GM12878 (cell line): ENCODE measurements around the gene COL5A3. TPM values are rescaled to one million over a fixed set of nuclear protein-coding genes. Genes with fewer than 3 reads are reported as not detected.

Experiments
- ATAC-seq: fragments of 200-7000 bp; cut with Tn5 transposase; 3 replicates; pipeline ENCODE4 v1.9.1; 2020; ENCODE audit warnings: mild to moderate bottlenecking, moderate library complexity
- BruUV-seq: library from RNA; stranded (reverse); fragments of 400-500 nt; replicated peaks from 2 replicates; lab custom pipeline; 2021; lab: Mats Ljungman, UMichigan
- CTCF ChIA-PET: fragments of 300-600 bp; sonication (Branson Sonifier 250); formaldehyde crosslinking; extraction: SDS; loops from one replicate; lab custom pipeline; 2021; ENCODE audit warnings: inconsistent platforms; lab: Yijun Ruan, JAX
- POLR2A ChIA-PET: fragments of 350-600 bp; formaldehyde crosslinking; extraction: SDS; loops from one replicate; lab custom pipeline; 2021; ENCODE audit warnings: inconsistent platforms; lab: Charles Lee
- RAD21 ChIA-PET: fragments of 300-600 bp; sonication (Branson Sonifier 250); formaldehyde crosslinking; loops from one replicate; lab custom pipeline; 2023; ENCODE audit warnings: antibody characterized with exemption; ENCODE audit not compliant: unreplicated experiment; lab: Charles Lee
- SMC1A ChIA-PET: fragments of 300-600 bp; sonication (Branson Sonifier 250); formaldehyde crosslinking; loops from one replicate; lab custom pipeline; 2023; ENCODE audit not compliant: unreplicated experiment, uncharacterized antibody; lab: Charles Lee
- DNase-seq: peaks from one replicate; pipeline ENCODE4 v3.0.0-alpha.2; 2011; ENCODE audit warnings: low read depth, low spot score
- FAIRE-seq: peaks from 3 replicates; lab custom pipeline; 2011; peaks lifted over from hg19 to GRCh38; lab: Jason Lieb, UNC
- H2AFZ ChIP-seq: 2 replicates; pipeline ENCODE4 v1.6.0; 2011; ENCODE audit warnings: low read depth, low read length, control low read depth; ENCODE audit not compliant: control insufficient read depth
- H3K27ac ChIP-seq: 2 replicates; pipeline ENCODE4 v1.5.1; 2011; ENCODE audit warnings: control low read depth; ENCODE audit not compliant: control insufficient read depth, insufficient read depth
- H3K27me3 ChIP-seq, 2 experiments: replicated peaks in 1 of 2; 2 replicates each; pipeline versions ENCODE4 v1.6.0 to v1.6.1; 2011; ENCODE audit warnings: low read length in 1 of 2; ENCODE audit not compliant: control insufficient read depth in 2 of 2, insufficient read depth in 2 of 2
- H3K36me3 ChIP-seq, 2 experiments: 2 replicates each; pipeline ENCODE4 v1.5.1; 2011; ENCODE audit warnings: low read length in 1 of 2; ENCODE audit not compliant: control insufficient read depth in 2 of 2, insufficient read depth in 2 of 2
- H3K4me1 ChIP-seq: 2 replicates; pipeline ENCODE4 v1.6.1; 2011; ENCODE audit warnings: mild to moderate bottlenecking, low read length, moderate library complexity, mixed read lengths; ENCODE audit not compliant: control insufficient read depth, insufficient read depth
- H3K4me2 ChIP-seq: 2 replicates; pipeline ENCODE4 v1.6.0; 2011; ENCODE audit warnings: control low read depth; ENCODE audit not compliant: control insufficient read depth, insufficient read depth
- H3K4me3 ChIP-seq: fragments of 200-600 bp; sonication (generic); 2 replicates; pipeline ENCODE4 v1.5.1; 2016
- H3K79me2 ChIP-seq: 2 replicates; pipeline ENCODE4 v1.6.0; 2011; ENCODE audit warnings: low read length; ENCODE audit not compliant: control insufficient read depth, insufficient read depth
- H3K9ac ChIP-seq: 2 replicates; pipeline ENCODE4 v1.8.0; 2011; ENCODE audit warnings: low read length, control low read depth, mixed read lengths; ENCODE audit not compliant: control insufficient read depth, insufficient read depth
- H3K9me3 ChIP-seq: replicated peaks from 3 replicates; pipeline ENCODE4 v1.5.1; 2011; ENCODE audit warnings: mild to moderate bottlenecking, low read length; ENCODE audit not compliant: control insufficient read depth, insufficient read depth
- H4K20me1 ChIP-seq: 2 replicates; pipeline ENCODE4 v1.6.0; 2011; ENCODE audit not compliant: control insufficient read depth, insufficient read depth
- BHLHE40 ChIP-seq, 2 experiments: fragments of 450-650 bp in 1 of 2; IDR thresholded peaks; 2 replicates each; pipeline ENCODE4 v1.6.1; 2011 to 2017; ENCODE audit warnings: low read depth in 2 of 2, borderline replicate concordance in 1 of 2, improper control_type of control experiment in 1 of 2, low read length in 1 of 2, mild to moderate bottlenecking in 1 of 2
- CREB1 ChIP-seq: IDR thresholded peaks from 2 replicates; pipeline ENCODE4 v1.6.1; 2012; ENCODE audit warnings: low read depth, mild to moderate bottlenecking, inconsistent platforms
- EZH2 ChIP-seq: IDR thresholded peaks from 2 replicates; pipeline ENCODE4 v1.6.1; 2012; ENCODE audit warnings: low read depth, mild to moderate bottlenecking, control low read depth, inconsistent platforms, low read length, borderline replicate concordance; ENCODE audit not compliant: control insufficient read depth
- GATAD2B ChIP-seq: fragments of 450-650 bp; conservative IDR thresholded peaks from 2 replicates; pipeline ENCODE4 v1.6.1; 2017; ENCODE audit warnings: low read depth, mild to moderate bottlenecking, moderate library complexity
- HDAC2 ChIP-seq: fragments of 200-600 bp; sonication (generic); IDR thresholded peaks from 2 replicates; pipeline ENCODE4 v1.6.1; 2017
- MTA3 ChIP-seq: IDR thresholded peaks from 2 replicates; pipeline ENCODE4 v1.6.1; 2012; ENCODE audit warnings: low read length, inconsistent platforms, borderline replicate concordance
- NR2C1 ChIP-seq: fragments of 450-650 bp; IDR thresholded peaks from 2 replicates; pipeline ENCODE4 v1.6.1; 2017; ENCODE audit warnings: antibody characterized with exemption, mild to moderate bottlenecking, moderate library complexity
- NR2C2 ChIP-seq: IDR thresholded peaks from 2 replicates; pipeline ENCODE4 v1.6.1; 2011; ENCODE audit warnings: borderline replicate concordance, low read depth; ENCODE audit not compliant: control insufficient read depth, insufficient read length
- REST ChIP-seq: IDR thresholded peaks from 2 replicates; pipeline ENCODE4 v1.6.1; 2012; ENCODE audit warnings: mild to moderate bottlenecking, low read depth, low read length
- SREBF1 ChIP-seq: IDR thresholded peaks from 2 replicates; pipeline ENCODE4 v1.6.1; 2012; ENCODE audit warnings: mild to moderate bottlenecking, low read length
- TAF1 ChIP-seq: IDR thresholded peaks from 2 replicates; pipeline ENCODE4 v1.6.1; 2011; ENCODE audit warnings: mild to moderate bottlenecking, low read depth, low read length, borderline replicate concordance
- TARDBP ChIP-seq: IDR thresholded peaks from 2 replicates; pipeline ENCODE4 v1.6.1; 2016; ENCODE audit warnings: borderline replicate concordance
- TCF12 ChIP-seq: IDR thresholded peaks from 2 replicates; pipeline ENCODE4 v1.6.1; 2011; ENCODE audit warnings: low read depth, mild to moderate bottlenecking, low read length
- YBX1 ChIP-seq: fragments of 450-650 bp; IDR thresholded peaks from 2 replicates; pipeline ENCODE4 v1.6.1; 2016; ENCODE audit warnings: antibody characterized with exemption
- WGBS: methylation state at CpG from one replicate; pipeline ENCODE4 v1.1.6; 2016; ENCODE audit warnings: low lambda C conversion rate; ENCODE audit not compliant: insufficient replicate concordance, insufficient coverage; ENCODE audit errors: missing lambda C conversion rate; 5-methylcytosine and 5-hydroxymethylcytosine counted together
- in situ Hi-C: fragments of 300-500 bp; cut with MboI; formaldehyde crosslinking; loops from 9 replicates; pipeline ENCODE4 v1.14.3; 2018; ENCODE audit warnings: mixed read lengths
- intact Hi-C: fragments of 100-400 bp; cut with micrococcal nuclease; formaldehyde crosslinking; loops from one replicate; pipeline ENCODE4 v1.14.2; 2022; ENCODE audit not compliant: unreplicated experiment
- polyA plus RNA-seq, 11 experiments: library from polyadenylated mRNA; depleted of rRNA in 4 of 11; unstranded in 6 of 11; stranded (reverse) in 5 of 11; fragments of >200 nt; fragmentation: Nextera tagmentation in 4 of 11; fragmentation: Illumina TruSeq in 1 of 11; extraction: Ambion mirVana in 4 of 11; extraction: Trizol in 1 of 11; gene quantifications; 1 replicate in 1 of 11; 2 replicates in 10 of 11; pipeline versions ENCODE4 v1.2.1 to v1.2.3, GENCODE V29; 2011 to 2016; ENCODE audit warnings: inconsistent platforms in 2 of 11, missing spikeins in 2 of 11, low read depth in 1 of 11
- total RNA-seq, 4 experiments: library from RNA; depleted of rRNA in 3 of 4; stranded (reverse); fragments of >200 nt in 3 of 4; fragmentation: Illumina TruSeq in 1 of 4; extraction: Trizol in 1 of 4; gene quantifications; 2 replicates each; pipeline versions ENCODE4 v1.2.1 to v1.2.3, GENCODE V29; 2013 to 2021
- TF ChIP-seq, protein P1 (sequence below): fragments of 450-650 bp; IDR thresholded peaks from 2 replicates; pipeline ENCODE4 v1.6.1; 2017; ENCODE audit warnings: antibody characterized with exemption, mild to moderate bottlenecking, moderate library complexity

COL5A3 gene
- total and polyA plus RNA-seq, 10 of the 15 experiments (the other 5 are each of a cell fraction or from before 2014, with no cell fraction given) = under 0.01 to 8.3 (median 0.10) TPM; not detected in 2

DNA sequence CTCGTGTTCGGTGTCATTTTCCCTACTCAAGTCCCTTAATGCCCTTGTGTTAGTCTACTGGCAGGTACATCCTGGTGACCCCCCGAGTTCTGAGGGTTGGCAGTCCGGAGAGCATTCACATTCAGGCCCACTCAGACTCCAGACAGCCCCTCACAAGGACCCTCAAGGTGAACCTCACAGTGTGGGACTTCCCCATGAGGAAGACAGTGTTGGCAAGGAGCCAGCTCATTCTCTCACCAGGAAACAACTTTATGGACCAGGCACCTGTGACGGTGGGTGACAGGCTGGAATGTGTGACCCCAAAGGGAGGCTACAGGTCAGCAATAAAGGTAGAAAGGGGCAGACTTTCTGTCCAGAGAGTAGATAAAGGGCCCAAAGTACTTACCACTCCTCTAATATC lies 27.5 kb upstream of the COL5A3 start:
- RAD21 ChIA-PET = no interaction called here
- Histone ChIP-seq H3K9ac (no peak overlapping the region), H3K27ac (no peak overlapping the region), H3K79me2 (no peaks in the 10 kb centered on the region), H4K20me1 (no peaks in the 10 kb centered on the region), H3K36me3 (no peaks in the 10 kb centered on the region), H3K9me3 (no peaks in the 10 kb centered on the region), H3K4me1 (no peaks in the 10 kb centered on the region), H3K27me3 (no peaks in the 10 kb centered on the region; a peak in 1 of 4 replicates)
- intact Hi-C loops = no loop called here
- in situ Hi-C loops = no loop called here
- FAIRE-seq = no peak
- 15% methylated on average over 5 of the region's 5 CpGs for WGBS
- CTCF ChIA-PET = interaction anchor here (1.8 kb wide), 1 partner anchor 10 kb away, joined by 4 read pairs; no protein-coding TSS in a partner anchor
- no TSS peak for BruUV-seq
- POLR2A ChIA-PET = no interaction called here
- no peak for DNase-seq
- SMC1A ChIA-PET = no interaction called here
- TF ChIP-seq CREB1 (no peak), SREBF1 (no peak), TCF12 (no peak), NR2C1 (no peak), YBX1 (no peak), GATAD2B (no peak), TARDBP (no peak), TAF1 (no peak), MTA3 (no peak), EZH2 (no peak), REST (no peak), BHLHE40 (IDR thresholded peaks at IDR 0.05; ENCODE audit: borderline replicate concordance in 1 of 2, low read depth in 2 of 2, low read length in 1 of 2) (no peak), HDAC2 (no peak), NR2C2 (no peak)
- TF ChIP-seq, protein P1, sequence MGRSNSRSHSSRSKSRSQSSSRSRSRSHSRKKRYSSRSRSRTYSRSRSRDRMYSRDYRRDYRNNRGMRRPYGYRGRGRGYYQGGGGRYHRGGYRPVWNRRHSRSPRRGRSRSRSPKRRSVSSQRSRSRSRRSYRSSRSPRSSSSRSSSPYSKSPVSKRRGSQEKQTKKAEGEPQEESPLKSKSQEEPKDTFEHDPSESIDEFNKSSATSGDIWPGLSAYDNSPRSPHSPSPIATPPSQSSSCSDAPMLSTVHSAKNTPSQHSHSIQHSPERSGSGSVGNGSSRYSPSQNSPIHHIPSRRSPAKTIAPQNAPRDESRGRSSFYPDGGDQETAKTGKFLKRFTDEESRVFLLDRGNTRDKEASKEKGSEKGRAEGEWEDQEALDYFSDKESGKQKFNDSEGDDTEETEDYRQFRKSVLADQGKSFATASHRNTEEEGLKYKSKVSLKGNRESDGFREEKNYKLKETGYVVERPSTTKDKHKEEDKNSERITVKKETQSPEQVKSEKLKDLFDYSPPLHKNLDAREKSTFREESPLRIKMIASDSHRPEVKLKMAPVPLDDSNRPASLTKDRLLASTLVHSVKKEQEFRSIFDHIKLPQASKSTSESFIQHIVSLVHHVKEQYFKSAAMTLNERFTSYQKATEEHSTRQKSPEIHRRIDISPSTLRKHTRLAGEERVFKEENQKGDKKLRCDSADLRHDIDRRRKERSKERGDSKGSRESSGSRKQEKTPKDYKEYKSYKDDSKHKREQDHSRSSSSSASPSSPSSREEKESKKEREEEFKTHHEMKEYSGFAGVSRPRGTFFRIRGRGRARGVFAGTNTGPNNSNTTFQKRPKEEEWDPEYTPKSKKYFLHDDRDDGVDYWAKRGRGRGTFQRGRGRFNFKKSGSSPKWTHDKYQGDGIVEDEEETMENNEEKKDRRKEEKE = no peak
- TF ChIP-seq, all 136 proteins: peak for 0
- Histone ChIP-seq H3K4me2 (no peak overlapping the region), H3K4me3 (no peak overlapping the region), H2AFZ (no peak overlapping the region)
- no peak for ATAC-seq
